Measurements from ENCODE around the gene MTRR. TPM values are rescaled to one million over a fixed set of nuclear protein-coding genes. Genes with fewer than 3 reads are reported as not detected.

MTRR gene
- total RNA-seq, 1 experiment from 2014 or later = 64.9 TPM

DNA sequence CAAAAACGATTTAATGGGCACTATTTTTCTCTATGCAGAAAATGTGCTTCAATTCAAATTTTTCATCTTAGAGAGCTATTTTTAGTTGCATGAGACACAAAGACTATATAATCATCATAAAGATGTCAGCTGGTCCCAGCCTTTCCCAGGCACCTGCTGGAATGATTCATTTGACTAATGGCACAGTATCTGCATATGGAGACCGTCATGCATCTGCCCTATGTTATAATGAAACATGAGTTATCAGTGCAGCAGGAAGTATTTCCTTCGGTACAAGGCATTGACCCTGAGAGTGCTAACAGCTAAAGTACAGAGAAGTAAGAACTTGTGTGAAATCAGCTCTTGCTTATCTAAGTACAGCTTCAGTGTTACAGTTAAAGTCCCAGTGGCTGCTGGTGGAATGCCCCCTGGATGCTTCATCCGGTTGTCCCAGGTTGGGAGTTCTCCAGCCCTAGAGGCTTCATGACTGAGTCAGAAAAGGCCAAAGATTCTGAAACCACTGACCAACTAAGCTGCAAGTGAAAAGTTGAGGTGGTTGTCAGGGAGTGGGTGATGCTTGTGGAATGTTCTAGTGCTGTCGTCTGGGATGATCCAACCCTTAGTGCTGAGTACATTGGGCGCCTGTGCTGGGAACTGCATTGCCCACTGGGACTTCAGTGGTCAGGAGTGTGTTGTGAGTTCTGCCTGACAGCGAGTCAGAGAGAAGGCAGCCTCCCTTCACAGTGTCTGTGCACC, 57.2 kb downstream of the MTRR start:
- Histone ChIP-seq H3K9ac (ENCODE audit: low read length) (no peak overlapping the region), H2AFZ (ENCODE audit: low read length) (no peak overlapping the region), H3K27ac (ENCODE audit: low read length) (no peak overlapping the region), H3K4me2 (ENCODE audit: low read length) (no peak overlapping the region), H3K9me3 (ENCODE audit: low read length) (no peaks in the 10 kb centered on the region), H4K20me1 (ENCODE audit: low read length) (no peaks in the 10 kb centered on the region), H3K4me1 (ENCODE audit: insufficient read depth, low read length) (no peaks in the 10 kb centered on the region), H3K36me3 (ENCODE audit: low read depth, low read length) (no peaks in the 10 kb centered on the region), H3F3A (ENCODE audit: low read length, unreplicated experiment) (no peaks in the 10 kb centered on the region), H3K79me2 (ENCODE audit: low read length) (no peaks in the 10 kb centered on the region), H3K9me2 (replicated peaks; ENCODE audit: low read length) (no peaks in the 10 kb centered on the region), H3K27me3 (ENCODE audit: low read length) (peaks cover 11% of the 10 kb centered on the region; the same call in 1 of the 2 replicates), H3K4me3 (ENCODE audit: low read length) (no peak overlapping the region)
- ATAC-seq = no peak
- intact Hi-C loops (cut with micrococcal nuclease) = loop anchor here (5.0 to 10.0 kb wide), 3 partner anchors 321 to 1281 kb away; no protein-coding TSS in a partner anchor
- no TSS peak for BruUV-seq (replicated peaks)
- ChIA-PET CTCF (interaction anchor here (0.5 to 0.6 kb wide), 2 partner anchors 12 to 470 kb away, joined by 3 read pairs; no protein-coding TSS in a partner anchor), POLR2A (ENCODE audit: unreplicated experiment) (no interaction called here)
- DNase-seq = peak; percentile 19
- TF ChIP-seq EZH2 (IDR thresholded peaks at IDR 0.05; ENCODE audit: low read length, unreplicated experiment) = no peak
- no peak for TF ChIP-seq EZH2phosphoT487 (IDR thresholded peaks at IDR 0.05; ENCODE audit: borderline replicate concordance, low read length)
- TF ChIP-seq, protein P1, sequence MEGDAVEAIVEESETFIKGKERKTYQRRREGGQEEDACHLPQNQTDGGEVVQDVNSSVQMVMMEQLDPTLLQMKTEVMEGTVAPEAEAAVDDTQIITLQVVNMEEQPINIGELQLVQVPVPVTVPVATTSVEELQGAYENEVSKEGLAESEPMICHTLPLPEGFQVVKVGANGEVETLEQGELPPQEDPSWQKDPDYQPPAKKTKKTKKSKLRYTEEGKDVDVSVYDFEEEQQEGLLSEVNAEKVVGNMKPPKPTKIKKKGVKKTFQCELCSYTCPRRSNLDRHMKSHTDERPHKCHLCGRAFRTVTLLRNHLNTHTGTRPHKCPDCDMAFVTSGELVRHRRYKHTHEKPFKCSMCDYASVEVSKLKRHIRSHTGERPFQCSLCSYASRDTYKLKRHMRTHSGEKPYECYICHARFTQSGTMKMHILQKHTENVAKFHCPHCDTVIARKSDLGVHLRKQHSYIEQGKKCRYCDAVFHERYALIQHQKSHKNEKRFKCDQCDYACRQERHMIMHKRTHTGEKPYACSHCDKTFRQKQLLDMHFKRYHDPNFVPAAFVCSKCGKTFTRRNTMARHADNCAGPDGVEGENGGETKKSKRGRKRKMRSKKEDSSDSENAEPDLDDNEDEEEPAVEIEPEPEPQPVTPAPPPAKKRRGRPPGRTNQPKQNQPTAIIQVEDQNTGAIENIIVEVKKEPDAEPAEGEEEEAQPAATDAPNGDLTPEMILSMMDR (conservative IDR thresholded peaks at IDR 0.05; ENCODE audit: low read depth, low read length) = no peak

DNA sequence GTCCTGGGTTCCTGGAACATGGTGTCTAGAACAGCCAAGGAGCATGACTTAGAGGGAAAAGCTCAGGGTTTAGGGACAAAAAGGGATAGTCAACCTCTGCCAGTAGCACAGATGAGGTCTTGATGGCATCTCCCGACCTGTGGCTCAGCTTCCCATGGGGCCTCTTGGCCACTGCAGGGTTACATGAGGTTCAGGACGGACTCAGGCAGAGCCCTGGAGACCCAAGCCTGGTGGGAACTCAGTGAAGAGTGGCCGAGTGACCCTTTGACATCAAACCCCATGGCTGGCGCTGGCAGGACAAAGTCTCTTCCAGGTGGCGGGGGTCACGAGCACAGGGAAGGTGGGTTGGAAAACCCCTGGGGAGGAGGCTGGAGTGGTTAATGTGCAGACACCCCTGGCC, 57.8 kb downstream of the MTRR start:
- Histone ChIP-seq H3K9me3 (ENCODE audit: low read length) (no peaks in the 10 kb centered on the region), H3K4me1 (ENCODE audit: insufficient read depth, low read length) (no peaks in the 10 kb centered on the region), H3K4me2 (ENCODE audit: low read length) (no peak overlapping the region), H3K27me3 (ENCODE audit: low read length) (peaks cover 15% of the 10 kb centered on the region; the same call in 1 of the 2 replicates), H3K79me2 (ENCODE audit: low read length) (no peaks in the 10 kb centered on the region), H3K36me3 (ENCODE audit: low read depth, low read length) (no peaks in the 10 kb centered on the region), H2AFZ (ENCODE audit: low read length) (no peak overlapping the region), H4K20me1 (ENCODE audit: low read length) (no peaks in the 10 kb centered on the region), H3K9ac (ENCODE audit: low read length) (no peak overlapping the region), H3K9me2 (replicated peaks; ENCODE audit: low read length) (no peaks in the 10 kb centered on the region), H3F3A (ENCODE audit: low read length, unreplicated experiment) (no peaks in the 10 kb centered on the region), H3K4me3 (ENCODE audit: low read length) (no peak overlapping the region), H3K27ac (ENCODE audit: low read length) (no peak overlapping the region)
- BruUV-seq (replicated peaks) = no TSS peak
- intact Hi-C loops (cut with micrococcal nuclease) = loop anchor here (5.0 to 10.0 kb wide), 3 partner anchors 321 to 1281 kb away; no protein-coding TSS in a partner anchor
- ChIA-PET CTCF (interaction anchor here (0.5 kb wide), 1 partner anchor 471 kb away, joined by 3 read pairs; no protein-coding TSS in a partner anchor), POLR2A (ENCODE audit: unreplicated experiment) (no interaction called here)
- TF ChIP-seq, protein P1 (conservative IDR thresholded peaks at IDR 0.05; ENCODE audit: low read depth, low read length) = no peak
- TF ChIP-seq EZH2 (IDR thresholded peaks at IDR 0.05; ENCODE audit: low read length, unreplicated experiment) (no peak), EZH2phosphoT487 (IDR thresholded peaks at IDR 0.05; ENCODE audit: borderline replicate concordance, low read length) (no peak)
- ATAC-seq (no peak), DNase-seq (no peak)
